Measurements from ENCODE around the gene ITPR1.

ITPR1 gene

DNA sequence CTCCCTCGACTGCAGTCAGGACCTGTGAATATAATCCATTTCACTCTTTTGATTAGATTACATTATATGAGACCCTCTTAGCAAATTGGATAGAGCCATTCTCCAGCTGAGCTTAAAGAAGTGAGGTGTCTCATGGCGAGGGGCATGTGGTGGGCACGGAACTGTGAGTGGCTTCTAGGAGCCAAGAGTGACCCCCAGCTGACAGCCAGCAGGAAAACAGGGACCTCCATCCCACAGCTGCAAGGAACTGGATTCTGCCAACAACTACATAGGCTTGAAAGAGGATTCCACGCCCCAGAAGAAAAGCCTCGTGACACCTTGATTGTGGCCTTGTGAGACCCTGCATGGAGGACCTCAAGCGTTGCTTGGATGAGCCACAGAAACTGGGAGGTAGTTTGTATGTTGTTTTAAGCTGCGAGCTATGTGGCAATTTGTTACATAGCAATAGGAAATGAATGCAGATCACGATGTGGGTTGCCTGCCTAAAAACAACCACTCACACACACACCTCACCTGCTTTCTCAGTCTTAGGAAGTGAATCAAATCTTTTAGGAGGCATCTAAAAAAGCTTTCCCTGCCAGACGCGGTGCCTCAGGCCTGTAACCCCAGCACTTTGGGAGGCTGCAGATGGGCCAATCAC is 401.9 kb downstream of the ITPR1 start:
- no peak for DNase-seq (ENCODE audit: extremely low read depth, low read depth)
- TF ChIP-seq, protein P1, sequence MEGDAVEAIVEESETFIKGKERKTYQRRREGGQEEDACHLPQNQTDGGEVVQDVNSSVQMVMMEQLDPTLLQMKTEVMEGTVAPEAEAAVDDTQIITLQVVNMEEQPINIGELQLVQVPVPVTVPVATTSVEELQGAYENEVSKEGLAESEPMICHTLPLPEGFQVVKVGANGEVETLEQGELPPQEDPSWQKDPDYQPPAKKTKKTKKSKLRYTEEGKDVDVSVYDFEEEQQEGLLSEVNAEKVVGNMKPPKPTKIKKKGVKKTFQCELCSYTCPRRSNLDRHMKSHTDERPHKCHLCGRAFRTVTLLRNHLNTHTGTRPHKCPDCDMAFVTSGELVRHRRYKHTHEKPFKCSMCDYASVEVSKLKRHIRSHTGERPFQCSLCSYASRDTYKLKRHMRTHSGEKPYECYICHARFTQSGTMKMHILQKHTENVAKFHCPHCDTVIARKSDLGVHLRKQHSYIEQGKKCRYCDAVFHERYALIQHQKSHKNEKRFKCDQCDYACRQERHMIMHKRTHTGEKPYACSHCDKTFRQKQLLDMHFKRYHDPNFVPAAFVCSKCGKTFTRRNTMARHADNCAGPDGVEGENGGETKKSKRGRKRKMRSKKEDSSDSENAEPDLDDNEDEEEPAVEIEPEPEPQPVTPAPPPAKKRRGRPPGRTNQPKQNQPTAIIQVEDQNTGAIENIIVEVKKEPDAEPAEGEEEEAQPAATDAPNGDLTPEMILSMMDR (IDR thresholded peaks at IDR 0.05; ENCODE audit: low read depth, low read length): no peak

DNA sequence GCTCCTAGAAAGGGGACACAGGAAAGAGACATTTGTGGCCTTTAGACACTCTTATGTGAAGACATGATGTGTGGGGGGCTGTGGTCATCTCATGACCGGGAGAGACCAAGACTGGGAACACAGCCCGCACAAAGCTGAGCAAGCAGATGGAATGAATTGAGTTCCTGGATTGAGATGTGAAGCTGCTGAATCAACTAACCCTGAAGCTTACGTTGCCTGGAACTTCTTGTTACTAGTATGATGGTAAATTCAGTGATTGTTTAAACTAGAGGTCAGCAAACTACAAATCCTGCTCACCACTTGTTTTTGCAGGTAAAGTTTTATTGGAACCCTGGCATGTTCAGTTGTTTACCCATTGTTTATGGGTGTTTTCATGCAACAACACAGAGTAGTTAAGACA is 402.7 kb downstream of the ITPR1 start:
- DNase-seq (ENCODE audit: extremely low read depth, low read depth): peak; percentile 8
- TF ChIP-seq, protein P1 (IDR thresholded peaks at IDR 0.05; ENCODE audit: low read depth, low read length): no peak
